Natural killer cell (primary cell): ENCODE measurements around the gene PRCD. TPM values are rescaled to one million over a fixed set of nuclear protein-coding genes. Genes with fewer than 3 reads are reported as not detected.

Source experiments
- ATAC-seq, 3 donors: fragments of 150-1000 bp in 2 of 3; fragments of 200-7000 bp in 1 of 3; cut with Tn5 transposase; 1 replicate in 1 of 3; 2 replicates in 2 of 3; pipeline ENCODE4 v1.10.0; 2021; ENCODE audit warnings: mild to moderate bottlenecking in 2 of 3, moderate library complexity in 2 of 3
- DNase-seq, 2 donors: peaks; one replicate each; pipeline versions ENCODE4 v3.0.0 to v3.0.0-alpha.2; 2013 to 2021; ENCODE audit warnings: mixed read lengths in 1 of 2
- H3K27ac ChIP-seq: one replicate; pipeline ENCODE4 v1.5.1; 2013; ENCODE audit warnings: mild to moderate bottlenecking, low read length
- H3K27me3 ChIP-seq: one replicate; pipeline ENCODE4 v1.6.1; 2013; ENCODE audit warnings: low read length; ENCODE audit not compliant: control insufficient read depth, insufficient read depth
- H3K36me3 ChIP-seq: one replicate; pipeline ENCODE4 v1.6.1; 2013; ENCODE audit warnings: low read length; ENCODE audit not compliant: control insufficient read depth, insufficient read depth
- H3K4me1 ChIP-seq: one replicate; pipeline ENCODE4 v1.6.1; 2013; ENCODE audit warnings: low read length; ENCODE audit not compliant: control insufficient read depth, insufficient read depth
- H3K4me3 ChIP-seq: one replicate; pipeline ENCODE4 v1.5.1; 2013; ENCODE audit warnings: low read length
- H3K9me3 ChIP-seq: one replicate; pipeline ENCODE4 v1.6.1; 2013; ENCODE audit warnings: low read length; ENCODE audit not compliant: control insufficient read depth, insufficient read depth
- H3K27ac Mint-ChIP-seq, 2 donors: one replicate each; pipeline ENCODE4 v1.8.0; 2022; ENCODE audit warnings: mild to moderate bottlenecking in 2 of 2, mixed read lengths in 2 of 2, moderate library complexity in 1 of 2
- H3K27me3 Mint-ChIP-seq, 2 donors: one replicate each; pipeline ENCODE4 v1.8.0; 2022; ENCODE audit warnings: low read depth in 2 of 2, mixed read lengths in 2 of 2
- H3K36me3 Mint-ChIP-seq: one replicate; pipeline ENCODE4 v1.8.0; 2022; ENCODE audit warnings: mixed read lengths
- H3K4me1 Mint-ChIP-seq, 2 donors: one replicate each; pipeline ENCODE4 v1.8.0; 2022; ENCODE audit warnings: mixed read lengths in 2 of 2
- H3K4me3 Mint-ChIP-seq: one replicate; pipeline ENCODE4 v1.8.0; 2022; ENCODE audit warnings: mild to moderate bottlenecking, moderate library complexity, mixed read lengths
- H3K9me3 Mint-ChIP-seq, 2 donors: one replicate each; pipeline ENCODE4 v1.8.0; 2022; ENCODE audit warnings: mixed read lengths in 2 of 2
- CTCF ChIP-seq: fragments of 200-600 bp; IDR thresholded peaks from one replicate; pipeline ENCODE4 v1.8.0; 2022; ENCODE audit warnings: antibody characterized with exemption
- WGBS: methylation state at CpG from one replicate; pipeline ENCODE4 v1.1.7; 2013; ENCODE audit warnings: missing lambda C conversion rate; ENCODE audit not compliant: insufficient coverage; 5-methylcytosine and 5-hydroxymethylcytosine counted together
- intact Hi-C: fragments of 100-400 bp; cut with micrococcal nuclease; formaldehyde crosslinking; loops from one replicate; pipeline ENCODE4 v1.14.2; 2022
- total RNA-seq, 4 donors: library from RNA; stranded (reverse); fragments of 120-200 nt in 1 of 4; gene quantifications; one replicate each; pipeline versions ENCODE4 v1.2.3 to v1.2.4, GENCODE V29; 2013 to 2022

PRCD gene
- total RNA-seq, 3 donors from 2014 or later (not counting 1 experiment from before 2014, with no cell fraction given): 0.77 to 1.1 (median 0.82) TPM

- no peak overlapping the region for H3K27ac ChIP-seq
- no peak for TF ChIP-seq CTCF
- 80% methylated on average over 10 of the region's 10 CpGs for WGBS
- peaks cover 32 to 34% of the 10 kb centered on the region in 2 donors for H3K4me1 Mint-ChIP-seq
- H3K36me3 ChIP-seq: peaks cover 20% of the 10 kb centered on the region
- H3K27ac Mint-ChIP-seq: no peak overlapping the region
- H3K4me3 ChIP-seq: no peak overlapping the region
- DNase-seq (peak in 1 of 2 donors; percentile 20), ATAC-seq (no peak)
- peaks cover 38% of the 10 kb centered on the region for H3K4me1 ChIP-seq
- no peaks in the 10 kb centered on the region for H3K27me3 ChIP-seq
- H3K4me3 Mint-ChIP-seq: no peak overlapping the region
- intact Hi-C loops: no loop called here
- H3K36me3 Mint-ChIP-seq: no peaks in the 10 kb centered on the region
- no peaks in the 10 kb centered on the region for H3K9me3 ChIP-seq
- no peaks in the 10 kb centered on the region for H3K27me3 Mint-ChIP-seq
- H3K9me3 Mint-ChIP-seq: no peaks in the 10 kb centered on the region
Observed at GRCh38 chr17:76560036-76560876, 20.4 kb downstream of the PRCD start.

DNA sequence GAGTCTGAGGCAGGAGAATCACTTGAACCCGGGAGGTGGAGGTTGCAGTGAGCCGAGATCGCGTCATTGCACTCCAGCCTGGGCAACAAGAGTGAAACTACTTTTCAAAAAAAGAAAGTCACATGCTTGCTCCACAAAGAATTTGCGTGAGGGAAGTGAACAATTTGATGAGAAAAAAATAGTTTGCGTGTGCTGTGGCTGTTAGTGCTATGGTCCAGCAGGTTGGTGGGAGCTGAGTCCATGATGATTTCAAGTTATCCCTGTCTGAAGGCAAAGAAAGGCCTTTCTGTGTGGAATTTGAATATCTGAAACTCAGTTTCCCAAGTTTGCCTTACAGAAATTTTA lies 21.0 kb downstream of the PRCD start:
- H3K36me3 ChIP-seq: peaks cover 26% of the 10 kb centered on the region
- H3K27ac Mint-ChIP-seq: no peak overlapping the region
- no peaks in the 10 kb centered on the region for H3K27me3 Mint-ChIP-seq
- ATAC-seq (no peak), DNase-seq (peak in 1 of 2 donors; percentile 57)
- no peaks in the 10 kb centered on the region for H3K9me3 Mint-ChIP-seq
- no peaks in the 10 kb centered on the region for H3K9me3 ChIP-seq
- H3K4me3 Mint-ChIP-seq: no peak overlapping the region
- no peak overlapping the region for H3K4me3 ChIP-seq
- intact Hi-C loops: no loop called here
- 57% methylated on average over 6 of the region's 6 CpGs for WGBS
- TF ChIP-seq CTCF: no peak
- H3K4me1 Mint-ChIP-seq: peaks cover 28 to 30% of the 10 kb centered on the region in 2 donors
- peak overlapping the region; percentile 51 for H3K27ac ChIP-seq
- peaks cover 38% of the 10 kb centered on the region for H3K4me1 ChIP-seq
- H3K36me3 Mint-ChIP-seq: no peaks in the 10 kb centered on the region
- no peaks in the 10 kb centered on the region for H3K27me3 ChIP-seq

DNA sequence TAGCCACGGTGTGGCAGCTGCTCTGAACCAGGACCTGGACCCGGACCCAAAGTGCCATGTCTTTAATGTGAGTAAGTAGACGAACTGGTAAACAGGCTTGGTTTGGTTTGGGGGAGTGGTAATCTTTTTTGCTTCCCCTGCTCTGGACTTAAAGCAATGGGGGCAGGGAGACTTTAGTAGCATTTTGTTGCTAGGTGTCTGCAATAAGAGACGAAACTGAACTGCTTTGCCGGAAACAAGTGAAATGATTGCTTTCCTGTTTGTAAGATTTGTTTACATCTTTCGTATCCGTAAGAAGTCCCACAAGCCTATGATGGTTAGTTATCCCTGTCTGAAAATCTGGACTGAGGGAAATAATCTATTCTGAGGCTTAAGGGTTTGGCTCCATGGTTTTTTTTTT lies 21.5 kb downstream of the PRCD start:
- no peaks in the 10 kb centered on the region for H3K9me3 Mint-ChIP-seq
- no peak overlapping the region for H3K4me3 ChIP-seq
- H3K27me3 Mint-ChIP-seq: no peaks in the 10 kb centered on the region
- no peak overlapping the region for H3K27ac Mint-ChIP-seq
- peak in 1 of 2 donors; percentile 79 for DNase-seq
- H3K4me1 ChIP-seq: peaks cover 38% of the 10 kb centered on the region
- intact Hi-C loops: no loop called here
- peaks cover 25 to 27% of the 10 kb centered on the region in 2 donors for H3K4me1 Mint-ChIP-seq
- H3K4me3 Mint-ChIP-seq: no peak overlapping the region
- no peaks in the 10 kb centered on the region for H3K27me3 ChIP-seq
- no peak for TF ChIP-seq CTCF
- 77% methylated on average over 7 of the region's 7 CpGs for WGBS
- no peaks in the 10 kb centered on the region for H3K36me3 Mint-ChIP-seq
- H3K9me3 ChIP-seq: no peaks in the 10 kb centered on the region
- no peak for ATAC-seq
- H3K36me3 ChIP-seq: peaks cover 30% of the 10 kb centered on the region
- H3K27ac ChIP-seq: peak overlapping the region; percentile 51
